Keratinocyte (primary cell): Measurements from ENCODE around the gene NDUFA11.
A peak's percentile ranks its signal among the peaks of the same experiment; 100 is the strongest.

Experiments used
- EZH2 ChIP-seq: IDR thresholded peaks from one replicate; pipeline ENCODE4 v1.6.1; 2012; ENCODE audit warnings: inconsistent platforms, mild to moderate bottlenecking, low read length, moderate library complexity
- TF ChIP-seq, protein P1 (sequence below), 3 experiments: IDR thresholded peaks in 1 of 3; conservative IDR thresholded peaks in 1 of 3; optimal IDR thresholded peaks in 1 of 3; 2 replicates in 2 of 3; 3 replicates in 1 of 3; pipeline versions ENCODE3 to v1.5.1; 2011; ENCODE audit warnings: low read length in 3 of 3, mild to moderate bottlenecking in 3 of 3, moderate library complexity in 2 of 3, control low read depth in 1 of 3, inconsistent platforms in 1 of 3; ENCODE audit not compliant: insufficient read depth in 2 of 3; ENCODE audit errors: extremely low read depth in 1 of 3

DNA sequence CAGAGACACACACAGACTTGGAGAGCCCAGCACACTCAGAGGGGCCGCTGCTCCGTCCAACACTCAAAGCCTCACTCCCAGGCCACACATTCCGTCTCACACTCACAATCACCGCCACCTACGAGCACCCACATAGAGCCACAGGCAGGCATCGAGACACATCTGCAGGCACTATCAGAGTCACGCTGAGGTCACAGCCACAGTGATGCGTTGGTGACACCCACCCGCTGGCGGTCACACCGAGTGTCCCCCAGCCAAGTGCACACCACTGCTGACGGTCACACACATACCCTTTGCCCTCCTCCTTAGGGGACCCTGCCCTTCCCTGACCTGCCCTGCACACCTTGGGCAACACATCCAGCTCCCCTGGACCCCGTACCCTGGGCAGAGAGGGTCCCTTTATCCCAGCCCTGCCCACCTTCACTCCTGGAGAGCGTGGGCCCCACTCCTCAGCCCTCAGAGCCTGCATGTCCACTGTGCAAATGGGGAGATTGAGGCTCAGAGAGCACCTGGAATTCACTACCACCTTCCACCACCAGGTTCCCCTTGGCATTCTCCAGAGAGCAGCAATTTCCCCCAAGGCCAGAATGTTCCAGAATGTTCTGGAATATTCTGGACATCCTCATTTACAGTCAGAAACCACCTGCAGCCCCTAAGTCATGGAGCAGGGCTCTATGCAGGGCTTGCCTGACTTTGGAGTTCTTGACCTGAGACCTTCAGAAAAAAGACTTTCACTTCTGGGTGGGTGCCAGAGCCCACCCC, 38.7 kb downstream of the NDUFA11 start:
- TF ChIP-seq, protein P1, sequence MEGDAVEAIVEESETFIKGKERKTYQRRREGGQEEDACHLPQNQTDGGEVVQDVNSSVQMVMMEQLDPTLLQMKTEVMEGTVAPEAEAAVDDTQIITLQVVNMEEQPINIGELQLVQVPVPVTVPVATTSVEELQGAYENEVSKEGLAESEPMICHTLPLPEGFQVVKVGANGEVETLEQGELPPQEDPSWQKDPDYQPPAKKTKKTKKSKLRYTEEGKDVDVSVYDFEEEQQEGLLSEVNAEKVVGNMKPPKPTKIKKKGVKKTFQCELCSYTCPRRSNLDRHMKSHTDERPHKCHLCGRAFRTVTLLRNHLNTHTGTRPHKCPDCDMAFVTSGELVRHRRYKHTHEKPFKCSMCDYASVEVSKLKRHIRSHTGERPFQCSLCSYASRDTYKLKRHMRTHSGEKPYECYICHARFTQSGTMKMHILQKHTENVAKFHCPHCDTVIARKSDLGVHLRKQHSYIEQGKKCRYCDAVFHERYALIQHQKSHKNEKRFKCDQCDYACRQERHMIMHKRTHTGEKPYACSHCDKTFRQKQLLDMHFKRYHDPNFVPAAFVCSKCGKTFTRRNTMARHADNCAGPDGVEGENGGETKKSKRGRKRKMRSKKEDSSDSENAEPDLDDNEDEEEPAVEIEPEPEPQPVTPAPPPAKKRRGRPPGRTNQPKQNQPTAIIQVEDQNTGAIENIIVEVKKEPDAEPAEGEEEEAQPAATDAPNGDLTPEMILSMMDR (optimal IDR thresholded peaks at IDR 0.05 in 1 of 3, IDR thresholded peaks at IDR 0.05 in 1 of 3, conservative IDR thresholded peaks at IDR 0.05 in 1 of 3; ENCODE audit: extremely low read depth in 1 of 3, insufficient read depth in 2 of 3, low read length in 3 of 3), result peak in 2 of 3 experiments; percentile 33 to 41
- no peak for TF ChIP-seq EZH2
